ENCODE measurements around the gene MDFI.

- no peak for TF ChIP-seq CTCF (IDR thresholded peaks at IDR 0.05)
- no peak for TF ChIP-seq POLR2A (IDR thresholded peaks at IDR 0.05)
These were observed 34.8 kb downstream of the MDFI start for GRCh38 chr6:41672816-41673703.
